ENCODE measurements around the gene HELB. TPM values are rescaled to one million over a fixed set of nuclear protein-coding genes. Genes with fewer than 3 reads are reported as not detected.
A peak's percentile ranks its signal among the peaks of the same experiment; 100 is the strongest.

HELB gene
- total and polyA plus RNA-seq, 10 of the 15 experiments (the other 5 are each of a cell fraction or from before 2014, with no cell fraction given) = 0.58 to 10.0 (median 4.4) TPM

DNA sequence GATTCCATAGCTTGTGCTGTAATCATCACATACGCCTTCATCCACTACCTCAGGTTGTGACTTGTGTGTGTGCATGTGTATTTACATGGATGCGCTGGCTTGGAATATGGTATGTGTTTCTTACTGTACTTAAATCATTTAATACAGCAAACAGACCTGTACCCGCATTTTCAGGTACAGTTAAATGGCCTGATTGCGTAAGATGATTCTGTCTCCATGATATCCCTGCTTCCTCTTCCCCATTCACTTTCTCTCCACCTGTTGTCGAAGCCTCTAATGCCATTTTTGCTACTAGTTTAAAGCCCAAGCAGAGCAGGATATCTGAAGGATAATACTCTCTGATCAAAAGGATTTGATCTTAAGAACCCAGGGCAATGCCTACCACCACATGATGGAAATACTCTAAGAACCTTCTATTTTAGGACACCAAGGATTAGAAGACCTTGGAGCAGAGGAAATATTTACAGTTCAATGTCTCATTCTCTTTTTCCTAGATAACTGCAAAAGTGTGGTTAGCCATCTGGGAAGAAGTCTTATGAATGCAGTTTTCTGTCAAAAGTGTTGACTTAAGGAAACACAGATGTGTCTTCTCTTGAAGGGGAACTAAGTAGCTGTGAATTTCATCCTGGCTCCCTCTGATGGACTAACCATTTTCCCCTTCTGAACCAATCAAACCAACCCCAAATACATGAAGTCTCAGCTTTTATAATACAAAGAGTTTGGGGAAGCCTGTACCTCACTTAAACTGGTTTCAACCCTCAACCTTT lies 78.7 kb downstream of the HELB start (continued):
- no peak for TF ChIP-seq EZH2 (IDR thresholded peaks at IDR 0.05; ENCODE audit: borderline replicate concordance, control insufficient read depth, low read depth, low read length)
- TF ChIP-seq YY1 (IDR thresholded peaks at IDR 0.05; ENCODE audit: low read depth, low read length) = no peak
- TF ChIP-seq, protein P1, sequence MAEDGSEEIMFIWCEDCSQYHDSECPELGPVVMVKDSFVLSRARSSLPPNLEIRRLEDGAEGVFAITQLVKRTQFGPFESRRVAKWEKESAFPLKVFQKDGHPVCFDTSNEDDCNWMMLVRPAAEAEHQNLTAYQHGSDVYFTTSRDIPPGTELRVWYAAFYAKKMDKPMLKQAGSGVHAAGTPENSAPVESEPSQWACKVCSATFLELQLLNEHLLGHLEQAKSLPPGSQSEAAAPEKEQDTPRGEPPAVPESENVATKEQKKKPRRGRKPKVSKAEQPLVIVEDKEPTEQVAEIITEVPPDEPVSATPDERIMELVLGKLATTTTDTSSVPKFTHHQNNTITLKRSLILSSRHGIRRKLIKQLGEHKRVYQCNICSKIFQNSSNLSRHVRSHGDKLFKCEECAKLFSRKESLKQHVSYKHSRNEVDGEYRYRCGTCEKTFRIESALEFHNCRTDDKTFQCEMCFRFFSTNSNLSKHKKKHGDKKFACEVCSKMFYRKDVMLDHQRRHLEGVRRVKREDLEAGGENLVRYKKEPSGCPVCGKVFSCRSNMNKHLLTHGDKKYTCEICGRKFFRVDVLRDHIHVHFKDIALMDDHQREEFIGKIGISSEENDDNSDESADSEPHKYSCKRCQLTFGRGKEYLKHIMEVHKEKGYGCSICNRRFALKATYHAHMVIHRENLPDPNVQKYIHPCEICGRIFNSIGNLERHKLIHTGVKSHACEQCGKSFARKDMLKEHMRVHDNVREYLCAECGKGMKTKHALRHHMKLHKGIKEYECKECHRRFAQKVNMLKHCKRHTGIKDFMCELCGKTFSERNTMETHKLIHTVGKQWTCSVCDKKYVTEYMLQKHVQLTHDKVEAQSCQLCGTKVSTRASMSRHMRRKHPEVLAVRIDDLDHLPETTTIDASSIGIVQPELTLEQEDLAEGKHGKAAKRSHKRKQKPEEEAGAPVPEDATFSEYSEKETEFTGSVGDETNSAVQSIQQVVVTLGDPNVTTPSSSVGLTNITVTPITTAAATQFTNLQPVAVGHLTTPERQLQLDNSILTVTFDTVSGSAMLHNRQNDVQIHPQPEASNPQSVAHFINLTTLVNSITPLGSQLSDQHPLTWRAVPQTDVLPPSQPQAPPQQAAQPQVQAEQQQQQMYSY (CRISPR knock-in tag; IDR thresholded peaks at IDR 0.05) = no peak
- TF ChIP-seq FOXK2 (IDR thresholded peaks at IDR 0.05) = no peak
- no peak for TF ChIP-seq SMC3 (IDR thresholded peaks at IDR 0.05; ENCODE audit: borderline replicate concordance, low read length)
- TF ChIP-seq HDGF (IDR thresholded peaks at IDR 0.05) = no peak

DNA sequence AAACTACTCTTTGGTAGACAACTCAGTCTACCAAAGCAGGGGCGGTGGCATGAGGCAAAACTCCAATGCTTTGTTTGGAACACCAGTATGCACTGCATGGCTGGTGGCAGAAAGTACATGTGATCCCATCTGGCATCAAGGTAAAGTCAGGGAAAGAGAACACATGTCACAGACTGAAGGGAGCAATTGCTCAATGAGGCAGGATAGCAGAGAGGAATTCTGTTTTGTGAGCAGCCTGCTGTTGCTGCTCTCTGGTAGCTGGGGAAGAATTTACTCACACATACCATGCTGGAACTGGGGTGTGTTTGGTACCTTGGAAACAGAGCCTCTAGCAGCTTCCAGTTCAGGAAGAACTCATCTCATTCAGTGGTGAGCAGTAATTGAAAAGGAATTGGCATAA lies 84.8 kb downstream of the HELB start:
- Histone ChIP-seq H3K27ac (ENCODE audit: control insufficient read depth, insufficient read depth) (no peak overlapping the region), H3K9ac (ENCODE audit: control insufficient read depth, insufficient read depth, low read length) (no peak overlapping the region), H3K36me3 (ENCODE audit: control insufficient read depth in 2 of 2, insufficient read depth in 2 of 2, low read length in 1 of 2) (no peaks in the 10 kb centered on the region), H3K27me3 (replicated peaks in 1 of 2; ENCODE audit: control insufficient read depth in 2 of 2, insufficient read depth in 2 of 2, low read length in 1 of 2) (no peaks in the 10 kb centered on the region; a peak in 1 of 4 replicates), H3K4me2 (ENCODE audit: control insufficient read depth, insufficient read depth) (no peak overlapping the region), H4K20me1 (ENCODE audit: control insufficient read depth, insufficient read depth) (no peaks in the 10 kb centered on the region), H3K4me1 (ENCODE audit: control insufficient read depth, insufficient read depth, low read length) (no peaks in the 10 kb centered on the region), H3K79me2 (ENCODE audit: control insufficient read depth, insufficient read depth, low read length) (no peaks in the 10 kb centered on the region), H3K4me3 (no peak overlapping the region), H3K9me3 (replicated peaks; ENCODE audit: control insufficient read depth, insufficient read depth, low read length) (no peaks in the 10 kb centered on the region), H2AFZ (ENCODE audit: control insufficient read depth, low read depth, low read length) (no peak overlapping the region)
- ChIA-PET RAD21 (ENCODE audit: unreplicated experiment) (no interaction called here), CTCF (no interaction called here), SMC1A (ENCODE audit: uncharacterized antibody, unreplicated experiment) (interaction anchor here (1.1 kb wide), 1 partner anchor 12 kb away, joined by 4 read pairs; no protein-coding TSS in a partner anchor), POLR2A (no interaction called here)
- ATAC-seq (no peak), DNase-seq (ENCODE audit: low read depth, low spot score) (no peak), FAIRE-seq (peak; percentile 7)
- in situ Hi-C loops (cut with MboI) (no loop called here), intact Hi-C loops (cut with micrococcal nuclease; ENCODE audit: unreplicated experiment) (no loop called here)
- 47% methylated on average over 1 of the region's 1 CpG for WGBS (ENCODE audit: insufficient coverage, insufficient replicate concordance, low lambda C conversion rate, missing lambda C conversion rate)
- no TSS peak for BruUV-seq (replicated peaks)
- no peak for TF ChIP-seq MTA2 (IDR thresholded peaks at IDR 0.05; ENCODE audit: low read depth)
- no peak for TF ChIP-seq GATAD2B (conservative IDR thresholded peaks at IDR 0.05; ENCODE audit: low read depth)
- TF ChIP-seq, protein P2, sequence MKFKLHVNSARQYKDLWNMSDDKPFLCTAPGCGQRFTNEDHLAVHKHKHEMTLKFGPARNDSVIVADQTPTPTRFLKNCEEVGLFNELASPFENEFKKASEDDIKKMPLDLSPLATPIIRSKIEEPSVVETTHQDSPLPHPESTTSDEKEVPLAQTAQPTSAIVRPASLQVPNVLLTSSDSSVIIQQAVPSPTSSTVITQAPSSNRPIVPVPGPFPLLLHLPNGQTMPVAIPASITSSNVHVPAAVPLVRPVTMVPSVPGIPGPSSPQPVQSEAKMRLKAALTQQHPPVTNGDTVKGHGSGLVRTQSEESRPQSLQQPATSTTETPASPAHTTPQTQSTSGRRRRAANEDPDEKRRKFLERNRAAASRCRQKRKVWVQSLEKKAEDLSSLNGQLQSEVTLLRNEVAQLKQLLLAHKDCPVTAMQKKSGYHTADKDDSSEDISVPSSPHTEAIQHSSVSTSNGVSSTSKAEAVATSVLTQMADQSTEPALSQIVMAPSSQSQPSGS (IDR thresholded peaks at IDR 0.05; ENCODE audit: low read length) = no peak
- no peak for TF ChIP-seq MEF2A (IDR thresholded peaks at IDR 0.05; ENCODE audit: insufficient read depth, low read depth, low read length)
- no peak for TF ChIP-seq CREM (IDR thresholded peaks at IDR 0.05; ENCODE audit: low read depth)
- no peak for TF ChIP-seq NRF1 (conservative IDR thresholded peaks at IDR 0.05; ENCODE audit: low read depth, low read length)
- no peak for TF ChIP-seq POLR2AphosphoS2 (IDR thresholded peaks at IDR 0.05; ENCODE audit: low read depth, low read length)
- TF ChIP-seq, protein P3, sequence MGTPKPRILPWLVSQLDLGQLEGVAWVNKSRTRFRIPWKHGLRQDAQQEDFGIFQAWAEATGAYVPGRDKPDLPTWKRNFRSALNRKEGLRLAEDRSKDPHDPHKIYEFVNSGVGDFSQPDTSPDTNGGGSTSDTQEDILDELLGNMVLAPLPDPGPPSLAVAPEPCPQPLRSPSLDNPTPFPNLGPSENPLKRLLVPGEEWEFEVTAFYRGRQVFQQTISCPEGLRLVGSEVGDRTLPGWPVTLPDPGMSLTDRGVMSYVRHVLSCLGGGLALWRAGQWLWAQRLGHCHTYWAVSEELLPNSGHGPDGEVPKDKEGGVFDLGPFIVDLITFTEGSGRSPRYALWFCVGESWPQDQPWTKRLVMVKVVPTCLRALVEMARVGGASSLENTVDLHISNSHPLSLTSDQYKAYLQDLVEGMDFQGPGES (IDR thresholded peaks at IDR 0.05) = no peak
- TF ChIP-seq POLR2A (IDR thresholded peaks at IDR 0.05; ENCODE audit: low read depth, low read length) = no peak
- no peak for TF ChIP-seq KDM1A (IDR thresholded peaks at IDR 0.05; ENCODE audit: borderline replicate concordance)
- no peak for TF ChIP-seq RAD21 (IDR thresholded peaks at IDR 0.05; ENCODE audit: insufficient read depth, low read depth, low read length)
